ENCODE measurements around the gene LCN12. TPM values are rescaled to one million over a fixed set of nuclear protein-coding genes. Genes with fewer than 3 reads are reported as not detected.
A peak's percentile ranks its signal among the peaks of the same experiment; 100 is the strongest.
"Not testable (repeated sequence)": the region's sequence is repeated elsewhere in the genome, so short reads cannot be mapped to it uniquely, and the experiment has no call there.

LCN12 gene
- polyA plus RNA-seq, 1 donor from 2014 or later, result 2.9 TPM

DNA sequence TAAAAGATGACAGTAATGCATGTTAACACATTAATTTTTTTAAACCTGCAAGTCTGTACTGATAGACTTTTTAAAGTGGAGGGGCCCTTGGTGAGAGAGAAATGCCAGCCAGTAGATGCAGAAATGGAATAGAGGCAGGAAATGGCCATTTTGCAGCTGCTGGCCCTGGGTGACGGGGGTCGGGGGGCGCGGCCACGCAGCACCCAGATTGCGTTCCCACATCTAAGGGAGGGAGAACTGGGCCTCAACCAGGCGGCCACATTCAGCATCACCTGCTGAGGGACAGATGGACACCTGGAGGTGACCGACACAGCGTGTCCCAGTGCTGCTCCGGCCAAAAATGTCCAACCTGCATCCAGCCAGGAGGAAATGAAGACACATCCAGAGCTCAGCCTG lies 50.6 kb downstream of the LCN12 start:
- TF ChIP-seq EZH2 (IDR thresholded peaks at IDR 0.05; ENCODE audit: borderline replicate concordance, insufficient read depth, low read length, poor library complexity, severe bottlenecking) (no peak), SMC3 (conservative IDR thresholded peaks at IDR 0.05; ENCODE audit: poor library complexity) (no peak)
- no peaks in the 10 kb centered on the region for H3K79me2 ChIP-seq (replicated peaks; ENCODE audit: insufficient read depth, low read length)
- H2AFZ ChIP-seq (ENCODE audit: low read depth, low read length), result no peak overlapping the region
- H3K9me3 ChIP-seq (ENCODE audit: low read length), result no peaks in the 10 kb centered on the region
- no peaks in the 10 kb centered on the region for H4K20me1 ChIP-seq (ENCODE audit: insufficient read depth)
- no peak overlapping the region for H3K27ac ChIP-seq (ENCODE audit: low read length)
- no peak overlapping the region for H3K4me3 ChIP-seq (ENCODE audit: low read length)
- H3K9ac ChIP-seq (ENCODE audit: low read length), result no peak overlapping the region
- H3K9me2 ChIP-seq (ENCODE audit: insufficient read depth, low read length), result no peaks in the 10 kb centered on the region
- no peaks in the 10 kb centered on the region for H3K36me3 ChIP-seq (ENCODE audit: insufficient read depth, low read length)
- no peaks in the 10 kb centered on the region for H3F3A ChIP-seq (ENCODE audit: insufficient read depth, low read length, poor library complexity, severe bottlenecking)
- no peak overlapping the region for H3K4me2 ChIP-seq (ENCODE audit: low read length)
- H3K27me3 ChIP-seq (ENCODE audit: insufficient read depth, low read depth, low read length), result no peaks in the 10 kb centered on the region

GRCh38 chr9:137004285-137004684 lies 52.2 kb downstream of the LCN12 start:
- H3K27me3 ChIP-seq (ENCODE audit: insufficient read depth, low read depth, low read length); H3K9me3 ChIP-seq (ENCODE audit: low read length); H3K4me3 ChIP-seq (ENCODE audit: low read length); H3K9me2 ChIP-seq (ENCODE audit: insufficient read depth, low read length); H3K27ac ChIP-seq (ENCODE audit: low read length); H3K79me2 ChIP-seq (replicated peaks; ENCODE audit: insufficient read depth, low read length); H4K20me1 ChIP-seq (ENCODE audit: insufficient read depth); H3F3A ChIP-seq (ENCODE audit: insufficient read depth, low read length, poor library complexity, severe bottlenecking); H3K9ac ChIP-seq (ENCODE audit: low read length); H3K4me2 ChIP-seq (ENCODE audit: low read length); H3K36me3 ChIP-seq (ENCODE audit: insufficient read depth, low read length); H2AFZ ChIP-seq (ENCODE audit: low read depth, low read length): not testable (repeated sequence)
- peak; percentile 39 for TF ChIP-seq CTCF (IDR thresholded peaks at IDR 0.05; ENCODE audit: poor library complexity, severe bottlenecking)

Other genes starting within 250 kb of the LCN12 start
- gene DIPK1B, start 239.7 kb upstream of the LCN12 start, polyA plus RNA-seq, result 65.1 and 78.7 TPM in 2 replicates
- gene LCN10, start 209.3 kb upstream of the LCN12 start, polyA plus RNA-seq, result not detected in 2 replicates
- gene LCN6, start 203.7 kb upstream of the LCN12 start, polyA plus RNA-seq, result not detected in 2 replicates
- gene LCN8, start 194.0 kb upstream of the LCN12 start, polyA plus RNA-seq, result not detected in 2 replicates
- not detected in 2 replicates for gene LCN15, start 187.8 kb upstream of the LCN12 start, polyA plus RNA-seq
- 30.1 and 33.1 TPM in 2 replicates for gene TMEM141, start 160.9 kb upstream of the LCN12 start, polyA plus RNA-seq
- gene CCDC183, start 155.9 kb upstream of the LCN12 start, polyA plus RNA-seq, result 5.5 and 8.8 TPM in 2 replicates
- 46.4 and 58.8 TPM in 2 replicates for gene RABL6, start 144.3 kb upstream of the LCN12 start, polyA plus RNA-seq
- 1.5 TPM in 2 replicates for gene AJM1, start 109.8 kb upstream of the LCN12 start, polyA plus RNA-seq
- gene PHPT1, start 102.9 kb upstream of the LCN12 start, polyA plus RNA-seq, result 279 and 293 TPM in 2 replicates
- gene MAMDC4, start 99.9 kb upstream of the LCN12 start, polyA plus RNA-seq, result 13.1 and 23.6 TPM in 2 replicates
- 613 and 677 TPM in 2 replicates for gene EDF1, start 86.0 kb upstream of the LCN12 start, polyA plus RNA-seq
- gene TRAF2, start 65.8 kb upstream of the LCN12 start, polyA plus RNA-seq, result 14.6 and 21.5 TPM in 2 replicates
- gene FBXW5, start 7.5 kb upstream of the LCN12 start, polyA plus RNA-seq, result 138 and 148 TPM in 2 replicates
- not detected in 2 replicates for gene C8G, start 7.0 kb upstream of the LCN12 start, polyA plus RNA-seq
- 2.0 TPM in 1 of 2 replicates, not detected in the other for gene PTGDS, start 25.2 kb downstream of the LCN12 start, polyA plus RNA-seq
- 0.76 TPM in 1 of 2 replicates, not detected in the other for gene LCNL1, start 30.7 kb downstream of the LCN12 start, polyA plus RNA-seq
- 276 and 346 TPM in 2 replicates for gene PAXX, start 40.1 kb downstream of the LCN12 start, polyA plus RNA-seq
- gene CLIC3, start 44.3 kb downstream of the LCN12 start, polyA plus RNA-seq, result not detected in 2 replicates
- 30.6 and 52.0 TPM in 2 replicates for gene ABCA2, start 76.0 kb downstream of the LCN12 start, polyA plus RNA-seq
- 0.56 and 0.69 TPM in 2 replicates for gene FUT7, start 79.8 kb downstream of the LCN12 start, polyA plus RNA-seq
- gene NPDC1, start 93.9 kb downstream of the LCN12 start, polyA plus RNA-seq, result 161 and 162 TPM in 2 replicates
- not detected in 2 replicates for gene ENTPD2, start 101.8 kb downstream of the LCN12 start, polyA plus RNA-seq
- gene SAPCD2, start 118.3 kb downstream of the LCN12 start, polyA plus RNA-seq, result 0.22 and 0.96 TPM in 2 replicates
- gene UAP1L1, start 125.2 kb downstream of the LCN12 start, polyA plus RNA-seq, result 0.21 and 0.36 TPM in 2 replicates
- 72.0 and 90.9 TPM in 2 replicates for gene MAN1B1, start 134.7 kb downstream of the LCN12 start, polyA plus RNA-seq
- gene DPP7, start 162.5 kb downstream of the LCN12 start, polyA plus RNA-seq, result 23.3 and 43.3 TPM in 2 replicates
- 0.58 and 0.68 TPM in 2 replicates for gene GRIN1, start 186.9 kb downstream of the LCN12 start, polyA plus RNA-seq
- 2.2 and 3.2 TPM in 2 replicates for gene LRRC26, start 217.8 kb downstream of the LCN12 start, polyA plus RNA-seq
- not detected in 2 replicates for gene TMEM210, start 219.8 kb downstream of the LCN12 start, polyA plus RNA-seq
- gene ANAPC2, start 236.3 kb downstream of the LCN12 start, polyA plus RNA-seq, result 38.1 and 47.2 TPM in 2 replicates
- 170 and 195 TPM in 2 replicates for gene SSNA1, start 236.4 kb downstream of the LCN12 start, polyA plus RNA-seq
- gene TPRN, start 248.5 kb downstream of the LCN12 start, polyA plus RNA-seq, result 8.1 TPM in 2 replicates

All from neural cell (in vitro differentiated cells).